Stomach (tissue), 4 donors: Measurements from ENCODE around the gene REX1BD.

Experiments used
- POLR2A ChIP-seq, 4 donors: fragments of 450-650 bp; IDR thresholded peaks; one replicate each; pipeline ENCODE4 v1.6.1; 2016; ENCODE audit warnings: antibody characterized with exemption in 4 of 4, control low read depth in 2 of 4, mild to moderate bottlenecking in 1 of 4, moderate library complexity in 1 of 4
- TF ChIP-seq, protein P1 (sequence below), 7 experiments: fragments of 450-650 bp in 4 of 7; fragments of 200-600 bp in 3 of 7; sonication (generic) in 3 of 7; IDR thresholded peaks; one replicate each; pipeline ENCODE4 v1.5.1; 2016 to 2019; ENCODE audit warnings: antibody characterized with exemption in 7 of 7, control low read depth in 2 of 7, mild to moderate bottlenecking in 1 of 7

DNA sequence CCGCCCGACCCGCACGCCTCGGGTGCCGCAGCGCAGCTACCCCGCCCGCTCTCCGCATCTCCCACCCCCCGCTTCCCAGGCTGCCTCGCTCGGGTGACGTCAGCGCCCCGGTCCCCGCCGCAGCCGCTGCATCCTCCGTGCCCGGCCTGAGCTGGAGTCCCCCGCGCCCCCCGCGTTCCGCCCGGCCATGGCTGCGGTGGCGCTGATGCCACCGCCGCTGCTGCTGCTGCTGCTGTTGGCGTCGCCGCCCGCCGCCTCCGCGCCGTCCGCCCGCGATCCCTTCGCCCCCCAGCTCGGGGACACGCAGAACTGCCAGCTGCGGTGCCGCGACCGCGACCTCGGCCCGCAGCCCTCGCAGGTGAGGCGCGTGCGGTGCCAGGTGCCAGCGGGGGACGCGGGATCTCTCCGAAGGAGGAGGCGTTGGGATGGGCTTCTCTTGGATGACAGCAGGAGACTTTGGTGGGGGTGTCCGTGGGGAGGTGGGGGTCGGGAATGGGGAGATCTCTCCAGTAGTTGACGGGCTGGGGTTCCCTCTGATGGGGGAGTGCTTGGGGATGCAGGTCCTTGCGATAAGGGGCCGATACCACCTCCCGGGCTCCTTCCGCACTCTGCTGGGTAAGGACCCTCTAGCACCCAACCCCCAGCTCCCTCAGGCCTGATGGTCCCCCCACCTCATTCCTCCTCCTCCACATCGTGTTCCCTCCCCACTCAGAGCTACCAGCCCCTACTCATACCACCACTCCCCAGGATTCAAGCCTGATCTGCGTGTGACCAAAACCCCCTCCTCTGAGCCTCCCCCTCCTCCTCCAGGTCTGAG lies 24.4 kb downstream of the REX1BD start, which contains the start of gene TMEM59L:
- no peak for TF ChIP-seq POLR2A (IDR thresholded peaks at IDR 0.05)
- TF ChIP-seq, protein P1, sequence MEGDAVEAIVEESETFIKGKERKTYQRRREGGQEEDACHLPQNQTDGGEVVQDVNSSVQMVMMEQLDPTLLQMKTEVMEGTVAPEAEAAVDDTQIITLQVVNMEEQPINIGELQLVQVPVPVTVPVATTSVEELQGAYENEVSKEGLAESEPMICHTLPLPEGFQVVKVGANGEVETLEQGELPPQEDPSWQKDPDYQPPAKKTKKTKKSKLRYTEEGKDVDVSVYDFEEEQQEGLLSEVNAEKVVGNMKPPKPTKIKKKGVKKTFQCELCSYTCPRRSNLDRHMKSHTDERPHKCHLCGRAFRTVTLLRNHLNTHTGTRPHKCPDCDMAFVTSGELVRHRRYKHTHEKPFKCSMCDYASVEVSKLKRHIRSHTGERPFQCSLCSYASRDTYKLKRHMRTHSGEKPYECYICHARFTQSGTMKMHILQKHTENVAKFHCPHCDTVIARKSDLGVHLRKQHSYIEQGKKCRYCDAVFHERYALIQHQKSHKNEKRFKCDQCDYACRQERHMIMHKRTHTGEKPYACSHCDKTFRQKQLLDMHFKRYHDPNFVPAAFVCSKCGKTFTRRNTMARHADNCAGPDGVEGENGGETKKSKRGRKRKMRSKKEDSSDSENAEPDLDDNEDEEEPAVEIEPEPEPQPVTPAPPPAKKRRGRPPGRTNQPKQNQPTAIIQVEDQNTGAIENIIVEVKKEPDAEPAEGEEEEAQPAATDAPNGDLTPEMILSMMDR (IDR thresholded peaks at IDR 0.05) = no peak
